Measurements from ENCODE around the gene PSEN1.

PSEN1 gene

GRCh38 chr14:73261520-73262426 lies 125.5 kb downstream of the PSEN1 start:
- DNase-seq (ENCODE audit: low read depth) = no peak
- no peak for TF ChIP-seq CTCF (IDR thresholded peaks at IDR 0.05; ENCODE audit: insufficient read depth, low read depth, low read length, missing control alignments)
- H3K4me3 ChIP-seq (ENCODE audit: low read depth, low read length) = no peak overlapping the region

- TF ChIP-seq CTCF (IDR thresholded peaks at IDR 0.05; ENCODE audit: insufficient read depth, low read depth, low read length, missing control alignments) = no peak
- no peak overlapping the region for H3K4me3 ChIP-seq (ENCODE audit: low read depth, low read length)
- DNase-seq (ENCODE audit: low read depth) = no peak
Observed at GRCh38 chr14:73262427-73263183, 126.3 kb downstream of the PSEN1 start.

GRCh38 chr14:73263606-73264005 lies 127.3 kb downstream of the PSEN1 start:
- no peak for DNase-seq (ENCODE audit: low read depth)
- TF ChIP-seq CTCF (IDR thresholded peaks at IDR 0.05; ENCODE audit: insufficient read depth, low read depth, low read length, missing control alignments) = no peak
- H3K4me3 ChIP-seq (ENCODE audit: low read depth, low read length) = no peak overlapping the region

- no peak for TF ChIP-seq CTCF (IDR thresholded peaks at IDR 0.05; ENCODE audit: insufficient read depth, low read depth, low read length, missing control alignments)
- H3K4me3 ChIP-seq (ENCODE audit: low read depth, low read length) = no peak overlapping the region
- DNase-seq (ENCODE audit: low read depth) = no peak
Observed at GRCh38 chr14:73264080-73264884, 128.0 kb downstream of the PSEN1 start.

GRCh38 chr14:73264885-73265720 lies 128.8 kb downstream of the PSEN1 start:
- DNase-seq (ENCODE audit: low read depth) = no peak
- no peak for TF ChIP-seq CTCF (IDR thresholded peaks at IDR 0.05; ENCODE audit: insufficient read depth, low read depth, low read length, missing control alignments)
- H3K4me3 ChIP-seq (ENCODE audit: low read depth, low read length) = no peak overlapping the region

- no peak for DNase-seq (ENCODE audit: low read depth)
- no peak for TF ChIP-seq CTCF (IDR thresholded peaks at IDR 0.05; ENCODE audit: insufficient read depth, low read depth, low read length, missing control alignments)
- no peak overlapping the region for H3K4me3 ChIP-seq (ENCODE audit: low read depth, low read length)
Observed at GRCh38 chr14:73265721-73266046, 129.4 kb downstream of the PSEN1 start.

Data from GM12865 (cell line).